HL-60 (cell line): ENCODE measurements around the gene STXBP5.

ENCODE experiments used
- DNase-seq, 2 experiments: peaks; one replicate each; pipeline ENCODE4 v3.0.0-alpha.2; 2010 to 2020; ENCODE audit warnings: low read depth in 1 of 2, low spot score in 1 of 2
- H3K27ac ChIP-seq: fragments of 250-450 bp; sonication (Bioruptor Pico); replicated peaks from 2 replicates; pipeline ENCODE4 v1.5.1; 2020; ENCODE audit warnings: mild to moderate bottlenecking, moderate library complexity
- H3K27me3 ChIP-seq: fragments of 250-450 bp; sonication (Bioruptor Pico); 2 replicates; pipeline ENCODE4 v1.5.1; 2021; ENCODE audit warnings: mild to moderate bottlenecking, moderate library complexity; ENCODE audit not compliant: insufficient read depth, poor library complexity, severe bottlenecking
- H3K4me3 ChIP-seq: replicated peaks from 2 replicates; pipeline ENCODE4 v1.5.1; 2011; ENCODE audit warnings: mild to moderate bottlenecking, control low read depth, low read length; ENCODE audit not compliant: insufficient read depth
- GABPA ChIP-seq: IDR thresholded peaks from 2 replicates; pipeline ENCODE4 v1.6.1; 2012; ENCODE audit warnings: low read depth
- POLR2AphosphoS5 ChIP-seq: IDR thresholded peaks from 2 replicates; pipeline ENCODE4 v1.6.1; 2012; ENCODE audit warnings: low read depth
- REST ChIP-seq: IDR thresholded peaks from 2 replicates; pipeline ENCODE4 v1.6.1; 2012; ENCODE audit warnings: low read depth; ENCODE audit not compliant: insufficient replicate concordance
- SPI1 ChIP-seq: IDR thresholded peaks from 2 replicates; pipeline ENCODE4 v1.6.1; 2012; ENCODE audit warnings: low read depth, mild to moderate bottlenecking, borderline replicate concordance
- TF ChIP-seq, protein P1 (sequence below): IDR thresholded peaks from one replicate; pipeline ENCODE4 v1.5.1; 2011; ENCODE audit warnings: low read length, control low read depth, inconsistent platforms; ENCODE audit not compliant: insufficient read depth

Gene STXBP5

DNA sequence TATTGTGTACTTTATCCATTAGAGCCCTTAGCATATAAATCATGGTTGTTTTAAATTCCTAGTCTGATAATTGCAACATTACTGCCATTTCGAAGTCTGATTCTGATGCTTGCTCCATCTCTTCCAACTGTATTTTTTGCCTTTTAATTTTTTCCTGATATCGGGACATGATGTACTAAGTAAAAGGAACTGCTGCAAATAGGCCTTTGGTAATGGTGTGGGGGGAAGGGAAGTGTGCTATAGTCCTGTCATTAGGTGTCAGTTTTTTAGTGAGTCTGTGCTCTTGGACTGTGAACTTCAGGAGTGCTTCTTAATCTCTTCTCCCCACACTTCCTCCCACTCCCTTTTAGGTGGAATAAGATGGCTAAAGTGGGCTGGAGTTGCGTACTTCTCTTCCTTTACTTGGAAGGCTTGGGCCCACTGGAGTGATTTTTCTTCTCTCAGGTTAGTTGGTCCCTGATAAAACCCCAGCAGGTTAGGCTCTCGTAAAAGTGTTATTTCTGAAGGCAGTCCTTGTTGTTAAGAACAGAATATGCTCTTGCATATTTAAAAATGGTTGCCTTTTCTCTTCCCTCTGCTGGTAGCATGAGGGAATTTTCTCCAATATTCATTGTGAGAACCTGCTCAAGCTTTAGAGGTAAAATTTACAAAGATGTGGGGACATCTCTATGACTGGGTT is 18.1 kb downstream of the STXBP5 start:
- no peak overlapping the region for H3K4me3 ChIP-seq
- H3K27ac ChIP-seq: no peak overlapping the region; the same call in 1 of the 2 replicates
- TF ChIP-seq REST (no peak), SPI1 (peak; percentile 56; the same call in 1 of the 2 replicates), GABPA (no peak), POLR2AphosphoS5 (no peak)
- TF ChIP-seq, protein P1, sequence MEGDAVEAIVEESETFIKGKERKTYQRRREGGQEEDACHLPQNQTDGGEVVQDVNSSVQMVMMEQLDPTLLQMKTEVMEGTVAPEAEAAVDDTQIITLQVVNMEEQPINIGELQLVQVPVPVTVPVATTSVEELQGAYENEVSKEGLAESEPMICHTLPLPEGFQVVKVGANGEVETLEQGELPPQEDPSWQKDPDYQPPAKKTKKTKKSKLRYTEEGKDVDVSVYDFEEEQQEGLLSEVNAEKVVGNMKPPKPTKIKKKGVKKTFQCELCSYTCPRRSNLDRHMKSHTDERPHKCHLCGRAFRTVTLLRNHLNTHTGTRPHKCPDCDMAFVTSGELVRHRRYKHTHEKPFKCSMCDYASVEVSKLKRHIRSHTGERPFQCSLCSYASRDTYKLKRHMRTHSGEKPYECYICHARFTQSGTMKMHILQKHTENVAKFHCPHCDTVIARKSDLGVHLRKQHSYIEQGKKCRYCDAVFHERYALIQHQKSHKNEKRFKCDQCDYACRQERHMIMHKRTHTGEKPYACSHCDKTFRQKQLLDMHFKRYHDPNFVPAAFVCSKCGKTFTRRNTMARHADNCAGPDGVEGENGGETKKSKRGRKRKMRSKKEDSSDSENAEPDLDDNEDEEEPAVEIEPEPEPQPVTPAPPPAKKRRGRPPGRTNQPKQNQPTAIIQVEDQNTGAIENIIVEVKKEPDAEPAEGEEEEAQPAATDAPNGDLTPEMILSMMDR: peak; percentile 4
- peak in 1 of 2 experiments; percentile 18 for DNase-seq
- no peaks in the 10 kb centered on the region for H3K27me3 ChIP-seq

- TF ChIP-seq GABPA (no peak), REST (no peak), POLR2AphosphoS5 (no peak), SPI1 (no peak)
- TF ChIP-seq, protein P1: no peak
- DNase-seq: no peak
- Histone ChIP-seq H3K27ac (no peak overlapping the region), H3K4me3 (no peak overlapping the region), H3K27me3 (no peaks in the 10 kb centered on the region)
Observed at GRCh38 chr6:147223736-147224135, 19.5 kb downstream of the STXBP5 start.

DNA sequence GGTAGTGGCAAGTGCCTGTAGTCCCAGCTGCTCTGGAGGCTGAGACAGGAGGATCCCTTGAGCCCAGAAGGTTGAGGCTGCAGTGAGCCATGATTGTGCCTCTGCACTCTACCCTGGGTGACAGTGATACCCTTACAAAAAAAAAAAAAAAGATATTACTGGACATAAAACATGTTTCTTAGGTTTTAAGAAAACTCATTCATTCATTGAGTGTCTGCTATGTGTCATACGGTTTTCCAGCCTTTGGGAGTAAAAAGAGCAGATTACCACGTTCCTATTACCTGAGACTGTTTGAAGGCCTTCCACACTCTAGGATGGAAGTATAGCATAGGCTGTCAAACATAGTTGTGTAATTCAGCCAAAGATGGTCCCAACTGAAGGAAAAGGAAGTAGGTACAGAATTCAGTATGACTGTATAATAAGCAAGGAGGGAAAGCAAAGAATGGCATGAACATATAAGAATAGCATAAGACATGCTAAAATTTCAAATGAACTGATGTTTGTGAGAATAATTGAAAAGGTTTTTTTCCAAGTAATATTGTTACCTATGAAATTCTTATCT is 22.0 kb downstream of the STXBP5 start:
- H3K4me3 ChIP-seq: no peak overlapping the region
- no peak for DNase-seq
- no peaks in the 10 kb centered on the region for H3K27me3 ChIP-seq
- TF ChIP-seq GABPA (no peak), REST (no peak), SPI1 (no peak), POLR2AphosphoS5 (no peak)
- TF ChIP-seq, protein P1: no peak
- H3K27ac ChIP-seq: no peak overlapping the region
